Loucy (cell line): Measurements from ENCODE around the gene SCAPER.

Source experiments
- EZH2phosphoT487 ChIP-seq: fragments of 200-600 bp; IDR thresholded peaks from 2 replicates; pipeline ENCODE4 v1.6.1; 2018; ENCODE audit warnings: antibody characterized with exemption, mild to moderate bottlenecking, moderate library complexity, borderline replicate concordance
- TF ChIP-seq, protein P1 (sequence below): fragments of 200-600 bp; sonication (generic); conservative IDR thresholded peaks from 2 replicates; pipeline ENCODE4 v1.5.1; 2014; ENCODE audit warnings: mild to moderate bottlenecking, antibody characterized with exemption, low read length

GRCh38 chr15:76553102-76553501 lies 352.0 kb downstream of the SCAPER start:
- TF ChIP-seq, protein P1, sequence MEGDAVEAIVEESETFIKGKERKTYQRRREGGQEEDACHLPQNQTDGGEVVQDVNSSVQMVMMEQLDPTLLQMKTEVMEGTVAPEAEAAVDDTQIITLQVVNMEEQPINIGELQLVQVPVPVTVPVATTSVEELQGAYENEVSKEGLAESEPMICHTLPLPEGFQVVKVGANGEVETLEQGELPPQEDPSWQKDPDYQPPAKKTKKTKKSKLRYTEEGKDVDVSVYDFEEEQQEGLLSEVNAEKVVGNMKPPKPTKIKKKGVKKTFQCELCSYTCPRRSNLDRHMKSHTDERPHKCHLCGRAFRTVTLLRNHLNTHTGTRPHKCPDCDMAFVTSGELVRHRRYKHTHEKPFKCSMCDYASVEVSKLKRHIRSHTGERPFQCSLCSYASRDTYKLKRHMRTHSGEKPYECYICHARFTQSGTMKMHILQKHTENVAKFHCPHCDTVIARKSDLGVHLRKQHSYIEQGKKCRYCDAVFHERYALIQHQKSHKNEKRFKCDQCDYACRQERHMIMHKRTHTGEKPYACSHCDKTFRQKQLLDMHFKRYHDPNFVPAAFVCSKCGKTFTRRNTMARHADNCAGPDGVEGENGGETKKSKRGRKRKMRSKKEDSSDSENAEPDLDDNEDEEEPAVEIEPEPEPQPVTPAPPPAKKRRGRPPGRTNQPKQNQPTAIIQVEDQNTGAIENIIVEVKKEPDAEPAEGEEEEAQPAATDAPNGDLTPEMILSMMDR, result no peak
- no peak for TF ChIP-seq EZH2phosphoT487
